HG03175 (cell line): Measurements from ENCODE around the gene RNF220.

ENCODE experiments used
- ATAC-seq: cut with Tn5 transposase; IDR thresholded peaks from one replicate; pipeline ENCODE4 v1.9.1; 2021; ENCODE audit warnings: mild to moderate bottlenecking, moderate library complexity; ENCODE audit not compliant: unreplicated experiment

The RNF220 gene

GRCh38 chr1:44405031-44405797, at the start of gene RNF220:
RNF220 (plus strand) TSS chr1:44405255.
- ATAC-seq: no peak

DNA sequence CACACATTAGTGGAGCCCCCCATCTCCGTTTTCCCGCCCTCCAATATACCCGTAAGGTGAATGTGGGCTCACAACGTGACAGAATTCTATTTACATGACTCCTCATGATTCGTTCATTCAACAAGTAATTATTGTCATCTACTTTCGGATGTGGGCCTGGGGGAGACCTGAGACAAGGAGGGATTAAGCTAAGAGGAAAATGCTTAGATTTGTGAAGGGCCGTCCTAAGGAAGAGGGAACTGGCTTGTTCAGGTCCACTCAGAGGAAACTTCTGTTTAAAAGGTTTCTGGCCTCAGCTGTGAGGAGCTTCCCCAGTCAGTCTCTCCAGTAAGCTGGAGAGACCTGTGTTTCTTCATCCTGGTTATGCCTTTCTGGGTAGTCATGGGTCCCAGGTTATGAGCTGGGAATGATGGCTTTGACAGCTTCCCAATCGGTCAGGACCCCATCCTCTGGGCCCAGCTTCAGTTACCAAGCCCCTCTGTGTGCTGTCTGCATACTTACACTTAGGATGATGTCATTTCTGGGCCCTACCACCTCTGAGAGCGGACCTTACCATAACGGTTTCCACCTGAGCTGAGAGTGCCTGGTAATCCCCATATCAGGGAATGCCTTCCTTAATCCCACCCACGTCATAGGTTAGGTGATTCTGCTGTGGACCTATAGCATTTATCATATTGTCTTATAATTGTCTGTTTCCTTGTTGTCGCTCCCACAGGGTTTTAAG, 49.3 kb upstream of the RNF220 start:
- ATAC-seq: no peak

DNA sequence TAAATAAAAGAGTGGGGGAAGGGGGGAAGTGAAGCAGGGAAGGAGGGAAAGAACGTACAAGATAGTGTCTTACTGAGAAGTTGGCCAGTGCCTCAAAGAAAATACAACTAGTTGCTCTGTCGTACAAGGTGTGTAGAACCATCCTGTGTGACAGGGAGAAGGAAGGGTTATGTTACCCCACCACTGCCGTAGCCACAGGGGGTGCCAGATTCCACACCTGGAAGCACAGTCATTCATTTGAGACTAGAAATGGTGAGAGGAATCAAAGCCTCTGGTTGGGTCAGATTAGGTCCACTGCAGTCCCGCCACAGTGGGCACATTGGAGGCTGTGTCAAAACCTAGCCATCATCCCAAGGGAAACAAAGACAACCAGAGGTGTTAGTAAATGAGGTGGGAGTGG, 47.3 kb upstream of the RNF220 start:
- ATAC-seq: no peak

- no peak for ATAC-seq
These were observed 45.7 kb upstream of the RNF220 start for GRCh38 chr1:44359234-44359935.

DNA sequence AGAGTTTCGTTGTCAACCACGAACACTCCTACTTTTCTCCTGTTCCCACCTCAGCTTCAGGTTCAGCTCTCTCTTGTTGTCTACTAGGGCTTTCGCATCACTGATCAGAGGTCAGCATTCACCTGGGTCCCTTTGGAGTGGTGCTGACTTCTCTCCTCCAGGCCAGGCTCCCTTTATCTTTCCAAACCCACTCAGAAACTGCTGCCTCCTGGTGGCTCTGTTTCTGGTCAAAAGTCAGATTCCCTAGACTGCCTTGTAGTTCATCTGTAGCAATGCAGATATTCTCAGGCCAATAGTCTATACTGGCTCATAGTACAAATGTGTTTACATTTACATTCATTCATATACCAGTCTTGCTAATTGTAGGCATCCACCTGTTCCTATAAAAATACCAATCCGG, 43.6 kb upstream of the RNF220 start:
- no peak for ATAC-seq

DNA sequence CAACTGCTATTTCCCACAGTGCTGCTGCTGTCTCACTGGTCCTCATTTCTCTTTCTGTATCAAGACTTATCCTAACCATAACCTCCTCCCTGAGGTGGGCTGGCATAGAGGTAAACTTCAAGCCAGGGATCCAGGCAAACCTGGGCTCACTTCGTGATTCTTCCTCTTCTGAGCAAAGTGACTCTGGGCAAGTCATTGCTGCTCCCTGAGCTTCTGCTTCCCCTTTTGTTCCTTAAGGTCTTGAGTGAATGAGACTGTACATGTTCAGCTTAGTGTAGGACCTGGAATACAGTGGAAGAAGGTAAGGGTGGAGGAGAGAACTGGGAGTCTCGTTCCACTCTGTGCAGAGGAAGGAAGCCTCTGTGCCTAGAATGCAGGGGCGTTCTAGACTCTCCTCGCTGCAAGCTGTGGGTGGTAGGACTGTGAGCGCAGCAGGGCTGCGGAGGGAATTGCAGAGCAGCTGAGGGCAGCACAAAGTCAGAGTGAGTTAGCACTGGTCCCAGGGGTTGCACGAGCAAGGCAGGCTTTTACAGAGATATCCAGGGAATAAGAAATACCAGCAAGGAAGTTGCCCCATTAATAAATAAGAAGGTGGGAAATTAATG, 38.6 kb upstream of the RNF220 start:
- no peak for ATAC-seq

DNA sequence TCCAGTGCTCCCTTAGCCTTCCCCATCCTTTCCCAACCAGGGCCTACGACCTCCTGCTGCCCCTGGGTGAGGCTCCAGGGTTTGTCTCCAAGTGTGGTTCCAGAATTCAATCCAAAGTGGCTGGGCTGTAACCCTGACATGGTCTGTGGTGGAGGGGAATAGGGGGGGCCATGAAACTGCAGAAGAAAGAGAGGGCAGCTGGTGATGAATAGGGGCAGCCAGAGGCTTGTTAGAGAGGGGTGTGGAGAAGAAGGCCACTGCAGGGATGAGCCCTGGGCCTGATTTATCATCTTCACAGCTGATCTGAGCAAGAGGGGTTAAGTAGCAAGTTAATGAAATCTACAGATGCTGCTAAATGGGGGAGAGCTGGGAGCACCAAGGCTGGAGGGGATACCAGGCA, 37.1 kb upstream of the RNF220 start:
- ATAC-seq: no peak

- ATAC-seq: no peak
These were observed 36.4 kb upstream of the RNF220 start for GRCh38 chr1:44368471-44369151.

DNA sequence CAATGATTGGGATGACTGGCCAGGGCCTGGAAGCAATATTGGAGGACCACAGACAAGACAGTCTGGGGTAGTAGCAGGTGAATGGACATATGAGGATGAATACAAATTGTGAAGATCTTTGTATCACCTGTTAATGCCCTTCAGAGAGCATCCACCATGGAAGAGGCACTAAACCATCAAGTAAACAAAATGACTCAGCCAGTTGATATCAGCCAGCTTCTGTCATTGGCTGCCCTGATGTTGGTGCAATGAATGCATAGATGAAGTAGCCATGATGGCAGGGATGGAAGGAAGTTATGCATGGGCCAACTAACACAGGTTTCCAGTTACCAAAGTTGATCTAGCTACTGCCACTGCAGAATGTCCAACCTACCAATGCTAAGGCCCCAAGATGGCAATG, 33.8 kb upstream of the RNF220 start:
- ATAC-seq: no peak

- no peak for ATAC-seq
These were observed 29.5 kb upstream of the RNF220 start for GRCh38 chr1:44375547-44375946.

GRCh38 chr1:44377925-44378784, 26.9 kb upstream of the RNF220 start:
- ATAC-seq: no peak

DNA sequence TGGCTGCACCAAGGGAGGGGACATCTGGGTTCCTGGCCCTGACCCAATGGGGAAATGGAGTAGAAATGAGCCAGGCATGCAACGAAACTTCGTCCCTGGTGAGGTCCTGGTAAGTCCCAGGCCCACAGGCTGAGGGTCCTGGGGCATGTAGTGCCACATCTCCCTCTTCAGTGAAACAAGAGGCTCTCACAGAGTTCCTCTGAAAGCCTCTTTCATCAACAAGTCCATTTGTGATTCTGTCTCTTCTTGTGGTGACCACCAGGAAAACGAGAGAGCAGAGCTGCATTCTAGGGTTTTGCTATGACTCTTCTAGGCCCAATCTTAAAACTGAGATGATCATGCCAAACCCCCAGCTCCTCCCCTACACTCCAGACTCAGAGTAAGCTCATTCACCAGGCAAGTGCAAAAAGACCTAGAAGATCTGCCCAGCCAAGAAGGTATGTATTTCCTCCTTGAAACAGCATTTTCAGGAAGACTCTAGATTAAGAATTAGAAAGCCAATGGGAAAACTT, 24.3 kb upstream of the RNF220 start:
- ATAC-seq: no peak

DNA sequence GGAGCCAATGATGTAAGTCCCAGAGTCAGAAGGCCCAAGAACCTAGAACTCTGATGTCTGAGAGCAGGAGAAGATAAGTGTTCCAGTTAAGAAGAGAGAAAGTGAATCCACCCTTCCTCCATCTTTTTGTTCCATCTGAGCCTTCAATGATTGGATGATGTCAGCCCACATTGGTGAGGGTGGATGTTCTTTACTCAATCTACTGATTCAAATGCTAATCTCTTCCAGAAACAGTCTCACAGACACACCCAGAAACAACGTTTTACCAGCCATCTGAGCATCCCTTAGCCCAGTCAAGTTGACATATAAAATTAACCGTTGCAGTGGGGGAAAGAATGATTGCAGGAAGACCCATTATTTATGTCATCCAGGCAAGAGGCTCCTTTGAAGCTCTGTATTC, 16.5 kb upstream of the RNF220 start:
- ATAC-seq: no peak

- no peak for ATAC-seq
These were observed 15.6 kb upstream of the RNF220 start for GRCh38 chr1:44389437-44389836.

DNA sequence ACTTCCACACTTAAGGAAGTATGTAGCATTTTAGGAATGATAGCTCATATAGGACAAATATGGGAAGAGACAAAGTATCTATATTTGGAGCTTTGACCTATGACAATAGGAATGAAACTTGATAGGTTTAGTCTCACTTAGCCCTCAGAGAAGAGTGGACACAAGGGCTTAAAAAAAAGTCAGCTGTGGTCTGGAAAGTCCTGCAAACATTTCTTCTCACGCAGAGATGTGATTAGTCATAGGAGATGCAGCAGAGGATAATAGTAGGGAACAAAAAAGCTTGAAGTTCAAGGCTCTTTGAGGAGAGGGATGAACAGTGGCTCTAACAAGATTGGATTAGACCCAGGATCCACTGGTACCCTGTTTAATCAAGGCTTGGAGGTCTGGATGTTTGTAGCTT, 14.8 kb upstream of the RNF220 start:
- no peak for ATAC-seq

DNA sequence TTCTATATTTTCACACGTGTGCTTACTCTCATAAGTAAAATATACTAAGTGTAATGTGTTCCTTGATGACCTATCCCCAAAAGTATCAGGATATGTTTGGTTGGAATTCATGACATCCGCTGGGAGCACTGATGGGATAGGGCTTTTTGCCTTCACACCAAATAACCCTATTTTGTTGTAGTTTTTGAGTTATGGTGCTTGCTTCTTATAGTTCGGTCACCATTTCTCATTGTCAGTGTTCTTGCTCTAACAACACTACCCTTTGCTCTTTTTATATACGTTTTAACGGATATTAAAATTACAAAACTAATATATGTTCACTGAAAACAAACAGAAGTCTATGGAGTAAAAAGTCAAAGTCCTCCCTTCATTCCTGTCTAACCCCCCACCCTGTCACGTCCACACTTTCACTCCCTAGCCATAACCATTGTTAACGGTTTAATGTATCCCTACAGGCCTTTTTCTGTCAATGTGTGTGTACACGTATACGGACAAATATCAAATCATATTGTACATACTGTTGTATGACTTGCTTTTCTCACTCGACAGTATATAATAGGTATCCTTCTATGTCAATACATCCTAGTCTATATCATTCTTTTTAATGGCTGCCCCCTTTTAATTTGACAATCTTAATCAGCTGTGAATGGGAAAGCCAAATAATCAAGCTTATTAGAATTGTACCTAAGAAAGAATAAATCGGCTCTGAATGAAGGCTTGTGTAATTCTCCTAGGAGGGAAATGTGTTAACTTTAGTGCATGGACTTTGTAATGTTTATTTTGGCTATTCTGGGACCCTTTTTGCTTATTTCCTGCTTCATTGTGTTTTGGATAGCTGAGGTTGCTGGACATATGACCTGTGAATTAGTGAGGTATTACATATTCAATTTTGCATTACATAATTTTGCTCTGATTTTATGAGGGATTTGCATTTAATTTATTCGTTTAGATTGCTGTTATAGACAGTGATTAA, 3.5 kb upstream of the RNF220 start:
- ATAC-seq: no peak

DNA sequence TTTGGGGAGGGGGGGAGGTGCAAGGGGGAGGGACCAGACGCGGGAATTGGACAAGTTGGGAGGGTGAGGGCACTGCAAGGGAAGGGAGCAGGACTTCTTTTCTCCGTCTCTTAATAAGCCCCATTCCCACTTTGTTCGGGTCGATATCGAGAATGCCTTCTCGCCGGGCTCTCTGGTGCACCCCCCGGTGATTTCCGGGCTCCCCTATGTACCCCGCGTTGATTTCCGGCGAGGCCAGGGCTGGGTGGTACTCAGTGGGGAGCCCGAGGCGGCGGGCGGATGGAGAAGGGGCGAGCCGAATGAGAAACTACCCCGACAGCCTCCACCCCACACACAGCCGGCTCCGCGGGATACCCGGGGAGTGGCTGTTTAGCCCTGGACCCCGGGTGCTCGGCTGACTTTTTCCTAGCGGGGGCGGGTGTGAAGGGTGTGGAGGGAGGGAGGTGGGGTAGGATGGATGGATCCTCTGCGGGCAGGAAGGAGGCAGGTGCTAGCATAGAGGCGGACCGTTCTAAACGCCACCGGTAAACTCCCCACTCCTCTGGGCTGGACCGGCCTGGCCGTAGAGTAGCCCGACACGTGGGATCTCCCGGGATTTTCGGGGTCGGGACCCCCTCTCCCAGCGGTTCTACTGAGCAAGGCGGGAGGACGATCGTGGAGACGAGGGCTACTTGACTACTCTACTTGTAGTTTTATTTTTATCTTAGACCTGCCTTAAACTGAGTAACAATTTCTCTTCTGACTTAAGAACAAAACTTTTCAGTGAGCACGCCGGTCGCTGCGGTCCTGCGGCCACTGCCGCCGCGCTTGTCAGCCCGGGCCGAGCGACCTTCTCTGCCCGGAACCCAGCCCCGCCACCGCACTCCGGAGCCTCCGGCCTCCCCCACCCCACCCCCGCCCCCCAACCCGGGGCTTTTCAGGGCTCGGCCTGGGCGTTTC, 1.0 kb downstream of the RNF220 start:
- no peak for ATAC-seq
